Small intestine (tissue), 7 donors: Measurements from ENCODE around the gene KDM4B. TPM values are rescaled to one million over a fixed set of nuclear protein-coding genes. Genes with fewer than 3 reads are reported as not detected.
A peak's percentile ranks its signal among the peaks of the same experiment; 100 is the strongest.

ENCODE experiments used
- DNase-seq, 2 donors: peaks; one replicate each; pipeline versions ENCODE4 v3.0.0 to v3.0.0-alpha.2; 2013
- FAIRE-seq: peaks from 2 replicates; lab custom pipeline; 2012; peaks lifted over from hg19 to GRCh38; lab: Jason Lieb, UNC
- H3K27ac ChIP-seq, 3 donors: one replicate each; pipeline ENCODE4 v1.5.1; 2013; ENCODE audit warnings: low read length in 2 of 3, mild to moderate bottlenecking in 2 of 3, control low read depth in 1 of 3, inconsistent platforms in 1 of 3, low read depth in 1 of 3, moderate library complexity in 1 of 3
- H3K27me3 ChIP-seq, 3 donors: one replicate each; pipeline ENCODE4 v1.6.1; 2013; ENCODE audit warnings: low read length in 3 of 3, inconsistent platforms in 1 of 3; ENCODE audit not compliant: control insufficient read depth in 3 of 3, insufficient read depth in 3 of 3
- H3K36me3 ChIP-seq, 3 donors: one replicate each; pipeline ENCODE4 v1.6.1; 2013; ENCODE audit warnings: low read length in 3 of 3, inconsistent platforms in 1 of 3, low read depth in 1 of 3, mild to moderate bottlenecking in 1 of 3, moderate library complexity in 1 of 3; ENCODE audit not compliant: control insufficient read depth in 3 of 3, insufficient read depth in 2 of 3
- H3K4me1 ChIP-seq, 3 donors: one replicate each; pipeline ENCODE4 v1.6.1; 2013; ENCODE audit warnings: low read length in 2 of 3, inconsistent platforms in 1 of 3, low read depth in 1 of 3, mild to moderate bottlenecking in 1 of 3, moderate library complexity in 1 of 3; ENCODE audit not compliant: control insufficient read depth in 3 of 3, insufficient read depth in 2 of 3
- H3K4me3 ChIP-seq, 3 donors: one replicate each; pipeline ENCODE4 v1.5.1; 2013; ENCODE audit warnings: low read length in 3 of 3, control low read depth in 1 of 3, inconsistent platforms in 1 of 3, low read depth in 1 of 3, mild to moderate bottlenecking in 1 of 3, moderate library complexity in 1 of 3
- H3K9me3 ChIP-seq, 2 donors: one replicate each; pipeline ENCODE4 v1.6.1; 2013; ENCODE audit warnings: low read depth in 1 of 2, low read length in 1 of 2; ENCODE audit not compliant: control insufficient read depth in 2 of 2, insufficient read depth in 1 of 2
- WGBS, 3 donors: extraction: QIAGEN DNeasy Blood & Tissue Kit; methylation state at CpG; one replicate each; pipeline ENCODE4 v1.1.7; 2013; 5-methylcytosine and 5-hydroxymethylcytosine counted together
- polyA plus RNA-seq, 4 donors: library from polyadenylated mRNA; stranded (reverse) in 3 of 4; unstranded in 1 of 4; fragments of 200-250 nt in 3 of 4; fragments of 120-200 nt in 1 of 4; gene quantifications; one replicate each; pipeline versions ENCODE4 v1.2.1 to v1.2.3, GENCODE V29; 2013
- donor health status: healthy with polysubstance abuse.
- donor health status: control.
- donor health status: control.
- donor health status: Bipolar disorder and iron deficiency.
- donor health status: healthy.

KDM4B gene
- polyA plus RNA-seq, 4 donors: 8.1 to 12.0 (median 10.6) TPM

DNA sequence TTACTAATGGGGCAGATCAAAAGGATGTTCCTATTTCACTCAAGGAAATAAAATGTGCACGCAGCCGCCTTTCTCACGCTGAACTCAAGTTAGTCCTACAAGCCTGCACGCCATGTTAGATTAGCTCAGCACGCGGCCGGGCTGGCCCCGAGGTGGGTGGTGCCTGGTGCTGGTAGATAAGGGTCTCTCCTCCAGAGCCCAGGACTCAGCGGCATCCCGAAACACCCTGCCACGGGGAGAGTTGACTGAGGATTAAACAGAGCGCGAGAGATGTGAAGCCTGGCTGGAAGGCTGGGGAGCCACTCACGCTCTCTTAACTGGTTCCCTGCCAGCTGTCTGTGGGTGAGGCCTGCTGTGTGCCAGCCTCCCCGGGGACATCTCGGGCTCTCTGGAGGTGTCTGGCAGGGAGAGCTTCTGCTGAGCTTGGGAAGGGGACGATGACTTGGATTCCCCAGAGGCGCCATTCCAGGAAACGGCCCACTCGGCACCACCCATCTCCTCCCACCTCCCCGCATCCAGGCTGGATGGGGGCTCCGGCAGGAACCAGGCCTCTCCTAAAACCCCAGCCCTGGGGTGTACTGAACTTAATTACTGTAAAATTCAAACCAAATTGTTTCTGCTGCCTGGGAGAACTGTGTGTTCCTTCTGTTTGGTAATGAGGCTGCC lies 122.2 kb downstream of the KDM4B start:
- Histone ChIP-seq H3K4me3 (no peak overlapping the region), H3K27ac (peak overlapping the region in 1 of 3 donors; percentile 38), H3K4me1 (peaks cover 0 to 12% (median 0%) of the 10 kb centered on the region in 3 donors), H3K9me3 (no peaks in the 10 kb centered on the region), H3K27me3 (no peaks in the 10 kb centered on the region), H3K36me3 (peaks cover 0 to 52% (median 2%) of the 10 kb centered on the region in 3 donors)
- DNase-seq (no peak), FAIRE-seq (no peak)
- 69 to 87% (median 75%) methylated on average over 22 of the region's 22 CpGs for WGBS, 3 donors

DNA sequence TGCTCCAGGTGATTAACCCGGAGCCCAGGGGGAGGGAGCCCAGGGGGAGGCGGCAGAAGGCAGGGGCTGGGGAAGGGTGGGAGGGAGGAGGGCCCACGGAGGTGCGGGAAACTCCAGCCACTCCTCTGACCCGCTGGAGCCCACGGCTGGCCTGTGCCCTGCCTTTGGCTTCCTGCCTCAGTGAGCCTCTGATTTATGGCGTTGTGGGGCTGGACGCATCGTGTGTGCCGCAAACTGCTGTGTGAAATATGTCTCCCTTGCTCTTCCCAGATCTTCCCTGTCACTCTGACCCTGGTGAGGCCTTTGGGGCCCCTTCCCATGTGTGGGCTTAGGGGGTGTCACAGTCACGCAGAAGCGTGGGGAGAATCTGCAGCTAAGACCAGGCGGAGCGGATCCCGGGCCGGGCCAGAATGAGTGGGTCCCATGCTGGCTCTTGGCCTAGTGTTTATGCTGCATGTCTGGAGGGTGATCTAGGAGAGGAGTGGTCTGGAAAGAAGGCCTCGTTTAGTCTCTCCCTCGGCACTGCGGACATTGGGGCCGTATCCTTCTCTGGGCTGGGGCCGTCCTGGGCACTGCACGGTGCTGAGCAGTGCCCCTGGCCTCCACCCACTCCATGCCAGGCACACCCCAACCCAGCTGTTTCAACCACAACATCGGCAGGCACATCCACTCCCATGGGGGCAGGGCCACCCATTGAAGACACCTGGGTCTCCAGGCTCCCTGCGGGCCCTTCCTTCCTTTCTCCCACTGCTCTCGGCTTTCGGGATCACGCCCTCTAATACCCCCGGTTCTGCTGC lies 123.0 kb downstream of the KDM4B start:
- FAIRE-seq: no peak
- Histone ChIP-seq H3K27ac (no peak overlapping the region), H3K27me3 (no peaks in the 10 kb centered on the region), H3K4me3 (no peak overlapping the region), H3K4me1 (peaks cover 0 to 12% (median 0%) of the 10 kb centered on the region in 3 donors), H3K9me3 (no peaks in the 10 kb centered on the region), H3K36me3 (peaks cover 0 to 45% (median 0%) of the 10 kb centered on the region in 3 donors)
- DNase-seq: no peak
- WGBS, 3 donors: 75 to 91% (median 82%) methylated on average over 25 to 28 of the region's 28 CpGs

DNA sequence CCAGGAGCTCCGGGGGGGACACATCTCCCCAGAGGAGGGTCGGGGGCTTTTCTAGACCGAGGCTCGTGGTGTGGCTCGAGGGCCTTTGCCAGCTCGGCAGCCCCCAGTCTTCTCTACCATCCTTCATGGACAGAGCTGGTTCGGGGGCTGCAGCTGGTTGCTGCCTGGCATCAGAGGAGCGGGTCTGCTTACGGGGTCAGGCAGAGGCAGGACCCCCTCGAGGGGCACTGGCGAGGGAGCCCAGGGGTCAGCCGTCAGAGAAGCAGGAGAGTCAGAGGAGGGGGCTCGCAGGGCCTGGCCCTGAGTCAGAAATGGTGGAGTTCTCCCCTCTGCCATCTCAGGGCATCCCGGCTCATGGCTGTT lies 123.5 kb downstream of the KDM4B start:
- Histone ChIP-seq H3K4me1 (peaks cover 0 to 12% (median 0%) of the 10 kb centered on the region in 3 donors), H3K9me3 (peaks cover 0 to 2% of the 10 kb centered on the region in 2 donors), H3K27ac (no peak overlapping the region), H3K4me3 (no peak overlapping the region), H3K27me3 (no peaks in the 10 kb centered on the region), H3K36me3 (peaks cover 0 to 43% (median 0%) of the 10 kb centered on the region in 3 donors)
- no peak for DNase-seq
- FAIRE-seq: no peak
- 91 to 94% (median 94%) methylated on average over 14 of the region's 14 CpGs for whole genome bisulfite sequencing, 3 donors

DNA sequence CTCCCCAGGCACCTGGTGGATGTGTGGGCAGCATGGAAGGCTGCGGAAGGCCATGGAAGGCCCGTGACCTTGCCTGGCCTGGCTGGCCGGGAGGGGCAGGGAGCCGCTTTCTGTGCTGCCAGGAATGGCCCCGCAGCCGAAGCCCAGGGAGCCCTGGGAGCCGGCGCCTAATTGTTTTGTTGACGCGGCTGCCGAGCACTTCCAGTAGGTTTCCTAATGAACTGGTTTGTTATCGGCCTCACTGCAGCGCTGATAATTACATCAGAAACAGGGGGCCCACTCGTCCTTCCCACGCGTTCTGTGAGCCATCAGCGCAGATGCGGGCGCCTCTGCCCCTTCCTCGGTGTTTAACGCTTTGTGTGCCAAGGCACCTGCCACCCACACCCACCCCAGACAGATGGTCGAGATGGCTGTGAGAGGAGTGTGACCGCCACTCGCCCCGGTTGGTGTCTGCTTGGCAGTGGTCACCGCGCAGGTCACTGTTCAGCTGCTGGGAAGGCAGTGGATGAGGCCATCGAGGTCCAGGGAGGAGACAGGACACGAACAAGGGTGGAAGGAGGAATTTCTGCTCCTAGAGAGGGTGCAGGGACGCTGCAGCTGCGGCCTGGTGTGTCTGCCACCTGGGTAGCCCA lies 124.5 kb downstream of the KDM4B start:
- Histone ChIP-seq H3K27me3 (no peaks in the 10 kb centered on the region), H3K4me1 (peaks cover 0 to 12% (median 0%) of the 10 kb centered on the region in 3 donors), H3K9me3 (peaks cover 0 to 12% of the 10 kb centered on the region in 2 donors), H3K4me3 (no peak overlapping the region), H3K27ac (no peak overlapping the region), H3K36me3 (peaks cover 0 to 41% (median 0%) of the 10 kb centered on the region in 3 donors)
- FAIRE-seq (no peak), DNase-seq (no peak)
- WGBS, 3 donors: 83 to 87% (median 86%) methylated on average over 29 to 31 of the region's 31 CpGs

DNA sequence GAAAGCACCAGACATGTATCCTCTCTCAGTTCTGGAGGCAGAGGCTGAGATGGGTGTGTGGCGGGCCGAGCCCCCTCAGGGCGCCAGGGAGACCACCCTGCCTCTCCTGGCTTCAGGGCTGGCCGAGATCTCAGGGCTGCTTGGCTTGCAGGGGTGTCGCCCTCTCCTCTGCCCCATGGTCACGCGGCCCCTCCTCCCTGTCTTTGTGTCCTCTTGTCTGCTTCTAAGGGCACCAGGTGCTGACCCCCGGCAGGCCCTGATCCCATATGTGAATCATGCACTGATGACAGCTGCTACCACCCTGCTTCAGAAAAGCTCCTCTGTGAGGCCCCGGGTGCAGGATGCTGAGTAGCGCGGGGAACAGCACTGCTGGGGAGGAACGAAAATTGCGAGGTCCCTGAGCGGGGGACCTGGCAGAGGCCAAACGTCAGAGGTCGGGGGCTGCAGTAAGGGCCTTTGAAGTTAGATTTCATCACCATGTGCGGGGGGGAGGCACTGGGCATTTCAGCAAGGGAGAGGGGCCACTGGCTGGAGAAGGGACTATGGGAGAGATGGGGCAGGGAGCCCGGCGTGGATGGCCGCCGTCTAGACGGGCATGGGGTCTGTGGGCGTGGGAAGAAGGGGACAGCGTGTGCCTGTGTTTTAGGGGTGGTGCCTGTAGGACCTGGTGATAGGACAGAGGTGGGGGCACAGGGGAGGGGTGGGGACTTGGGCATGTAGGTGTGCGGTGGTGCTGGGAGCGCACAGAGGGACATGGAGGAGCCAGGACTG lies 125.2 kb downstream of the KDM4B start:
- Histone ChIP-seq H3K9me3 (peaks cover 0 to 19% of the 10 kb centered on the region in 2 donors), H3K4me3 (no peak overlapping the region), H3K4me1 (peaks cover 0 to 12% (median 0%) of the 10 kb centered on the region in 3 donors), H3K27ac (no peak overlapping the region), H3K36me3 (peaks cover 0 to 41% (median 0%) of the 10 kb centered on the region in 3 donors), H3K27me3 (no peaks in the 10 kb centered on the region)
- DNase-seq (no peak), FAIRE-seq (no peak)
- 94 to 97% (median 95%) methylated on average over 26 of the region's 26 CpGs for WGBS, 3 donors

DNA sequence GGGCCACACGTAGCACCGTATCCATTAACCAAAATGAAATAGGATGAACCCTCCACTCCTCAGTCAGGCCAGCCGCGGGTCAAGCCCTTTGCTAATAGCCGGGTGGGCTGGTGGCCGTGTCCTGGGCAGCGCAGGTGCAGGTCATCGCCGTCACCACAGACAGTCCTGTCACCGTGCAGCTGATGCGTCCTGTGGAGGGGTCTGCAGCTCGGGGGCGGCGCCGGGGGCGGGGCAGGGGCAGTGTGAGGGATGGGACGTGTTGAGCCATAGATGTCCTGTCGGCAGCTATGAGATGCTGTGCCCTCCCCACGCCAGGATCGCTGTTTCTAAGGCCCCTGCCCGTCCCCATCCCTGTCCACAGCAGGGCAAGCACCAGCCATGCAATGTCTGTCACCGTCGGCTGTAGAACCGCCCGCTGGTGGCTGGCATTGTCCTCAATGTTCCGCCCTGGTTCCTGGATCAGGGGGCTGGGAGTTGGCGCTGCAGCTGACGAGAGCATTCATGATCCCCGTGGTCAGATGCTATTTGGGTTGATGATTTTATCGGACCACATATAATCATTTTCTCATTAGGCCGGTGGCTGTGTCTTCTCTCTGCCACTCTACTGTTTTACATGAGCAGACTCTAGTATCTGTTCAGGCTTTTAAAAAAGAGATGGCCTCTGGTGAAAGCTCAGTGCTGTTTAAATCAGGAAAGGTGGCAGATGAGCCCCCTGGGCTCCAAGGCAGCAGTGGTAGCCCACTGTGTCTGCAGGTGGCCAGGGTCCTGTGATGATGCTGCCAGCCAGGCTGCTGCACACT lies 126.1 kb downstream of the KDM4B start:
- Histone ChIP-seq H3K27ac (no peak overlapping the region), H3K4me1 (peaks cover 0 to 12% (median 0%) of the 10 kb centered on the region in 3 donors), H3K27me3 (no peaks in the 10 kb centered on the region), H3K9me3 (peaks cover 5 to 28% of the 10 kb centered on the region in 2 donors), H3K4me3 (no peak overlapping the region), H3K36me3 (peaks cover 0 to 48% (median 3%) of the 10 kb centered on the region in 3 donors)
- WGBS, 3 donors: 94 to 97% (median 94%) methylated on average over 30 to 31 of the region's 31 CpGs
- no peak for DNase-seq
- no peak for FAIRE-seq

DNA sequence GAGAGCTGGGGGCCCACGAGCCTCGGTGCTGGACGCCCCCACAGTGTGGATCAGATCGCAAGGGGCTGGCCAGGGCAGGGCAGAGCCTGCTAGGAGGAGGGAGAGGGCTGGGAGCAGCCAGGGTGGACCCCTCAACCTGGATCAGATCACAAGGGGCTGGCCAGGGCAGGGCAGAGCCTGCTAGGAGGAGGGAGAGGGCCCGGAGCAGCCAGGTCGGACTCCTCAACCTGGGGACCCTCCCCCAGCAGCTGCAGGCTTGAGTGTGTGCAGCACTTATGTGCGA lies 126.6 kb downstream of the KDM4B start:
- FAIRE-seq (no peak), DNase-seq (no peak)
- no peak overlapping the region for H3K27ac ChIP-seq
- H3K4me1 ChIP-seq: peaks cover 0 to 12% (median 0%) of the 10 kb centered on the region in 3 donors
- 83 to 96% (median 83%) methylated on average over 7 of the region's 7 CpGs for WGBS, 3 donors
- peaks cover 5 to 32% of the 10 kb centered on the region in 2 donors for H3K9me3 ChIP-seq
- H3K36me3 ChIP-seq: peaks cover 0 to 50% (median 3%) of the 10 kb centered on the region in 3 donors
- no peak overlapping the region for H3K4me3 ChIP-seq
- H3K27me3 ChIP-seq: no peaks in the 10 kb centered on the region
